ENCODE data around the gene ZNF487. TPM values are rescaled to one million over a fixed set of nuclear protein-coding genes. Genes with fewer than 3 reads are reported as not detected.

The ZNF487 gene
- 6.7 to 7.7 TPM (median 7.0 TPM) in 5 replicates for total RNA-seq (2022; extraction: Qiagen RNA extraction)

DNA sequence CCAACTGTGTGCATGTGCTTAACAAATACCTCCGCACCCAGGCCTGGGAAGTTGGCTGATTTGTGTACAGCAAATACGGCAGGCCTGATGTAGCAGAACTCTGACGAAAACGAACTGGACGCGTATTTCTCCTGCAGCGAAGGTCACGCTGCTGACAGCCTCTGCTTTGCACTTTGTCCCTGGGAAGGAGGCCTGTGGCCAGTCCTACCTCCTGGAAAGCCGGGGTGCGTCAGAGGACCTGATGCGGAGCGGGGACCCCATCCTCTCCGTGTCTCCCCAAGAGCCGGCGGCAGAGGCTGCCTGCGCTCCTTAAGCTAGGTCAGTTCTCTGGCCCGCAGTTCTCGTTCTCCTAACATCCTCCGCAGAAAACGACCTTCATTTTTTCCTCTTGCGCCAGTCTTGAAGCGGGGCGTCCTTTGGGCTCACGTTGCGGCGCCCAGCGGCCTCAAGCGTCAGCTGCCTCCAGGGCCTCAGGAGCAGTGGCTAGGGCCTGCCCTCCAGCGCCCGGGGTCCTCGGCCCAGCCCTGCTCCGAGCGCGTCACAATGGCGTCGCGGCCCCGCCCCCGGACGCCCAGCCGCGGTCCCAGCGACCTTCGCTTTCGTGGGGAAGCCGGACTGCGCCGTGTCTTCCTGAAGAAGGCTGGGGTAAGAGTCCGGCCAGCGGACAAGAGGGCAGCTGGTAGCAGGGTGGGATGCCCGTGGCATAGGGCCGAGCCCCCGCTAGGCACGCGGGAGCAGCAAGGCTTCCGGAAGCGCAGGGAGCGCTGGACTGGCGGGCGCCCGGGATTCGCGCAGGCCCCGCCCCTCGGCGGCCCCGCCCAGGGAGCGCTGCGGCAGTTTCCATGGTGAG is at the start of gene ZNF487:
Gene ZNF487, plus strand, starts transcription at position 821 of the 850 bp plus-strand sequence. CDS start 38,703 bp downstream, outside the sequence.

DNA sequence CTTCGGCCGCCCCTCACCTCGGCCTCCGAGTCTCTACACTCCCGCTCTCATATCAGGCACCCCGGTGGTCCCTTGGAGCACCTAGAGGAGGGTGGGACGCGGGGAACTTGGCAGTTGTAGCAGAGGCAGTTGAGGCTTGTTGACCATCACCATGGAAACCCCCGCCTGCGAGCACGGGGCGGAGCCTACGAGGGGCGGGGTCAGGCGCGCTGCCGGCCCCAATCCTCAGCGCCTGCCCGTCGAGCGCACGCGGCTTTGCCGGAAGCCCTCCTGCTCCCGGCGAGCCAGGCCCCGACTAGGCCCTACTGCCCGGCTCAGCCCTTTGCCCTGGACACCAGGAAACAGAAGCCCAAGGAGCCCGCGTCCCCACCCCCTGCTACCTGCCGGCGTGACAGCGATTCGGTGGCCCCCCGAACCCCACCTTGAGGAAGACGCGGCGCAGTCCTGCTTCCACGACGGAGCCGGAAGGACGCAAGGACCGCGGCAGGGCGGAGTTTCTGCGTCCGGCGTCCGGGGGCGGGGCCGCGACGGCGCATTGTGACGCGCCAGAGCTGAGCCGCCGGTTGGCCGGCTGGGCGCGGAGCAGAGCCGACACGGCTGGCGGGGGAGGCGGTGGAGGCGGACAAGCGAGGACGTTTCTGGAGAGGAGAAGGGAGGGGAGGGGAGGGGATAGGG is 28.1 kb upstream of the ZNF487 start, which contains the start of gene HNRNPF:
Gene HNRNPF, minus strand, starts transcription at position 477 of the 675 bp plus-strand sequence. CDS start 21,302 bp downstream, outside the sequence.

Other genes starting within 250 kb of the ZNF487 start
- 4.8 to 6.8 TPM (median 5.8 TPM) in 5 replicates for gene RASGEF1A, start 170.0 kb upstream of the ZNF487 start, total RNA-seq (2022; extraction: Qiagen RNA extraction)
- not detected in 5 replicates for gene FXYD4, start 65.5 kb upstream of the ZNF487 start, total RNA-seq (2022; extraction: Qiagen RNA extraction)
- gene HNRNPF, start 27.9 kb upstream of the ZNF487 start, total RNA-seq (2022; extraction: Qiagen RNA extraction), result 323 to 353 TPM (median 341 TPM) in 5 replicates
- 2.0 to 2.1 TPM (median 2.0 TPM) in 5 replicates for gene ZNF239, start 137.5 kb downstream of the ZNF487 start, total RNA-seq (2022; extraction: Qiagen RNA extraction)
- gene ZNF485, start 169.3 kb downstream of the ZNF487 start, total RNA-seq (2022; extraction: Qiagen RNA extraction), result 1.5 to 2.4 TPM (median 1.6 TPM) in 5 replicates
- 13.2 to 16.3 TPM (median 15.7 TPM) in 5 replicates for gene ZNF32, start 211.8 kb downstream of the ZNF487 start, total RNA-seq (2022; extraction: Qiagen RNA extraction)